ENCODE data around the gene FKBP14. TPM values are rescaled to one million over a fixed set of nuclear protein-coding genes. Genes with fewer than 3 reads are reported as not detected.

Gene FKBP14
- total RNA-seq, 1 experiment from 2014 or later: 11.5 TPM

GRCh38 chr7:30003098-30003497, 23.4 kb downstream of the FKBP14 start:
- Histone ChIP-seq H3K79me2 (ENCODE audit: insufficient read depth, low read length) (no peaks in the 10 kb centered on the region), H3K4me2 (ENCODE audit: insufficient read depth, insufficient read length, low read length) (no peak overlapping the region), H4K20me1 (ENCODE audit: control insufficient read depth, insufficient read depth, insufficient read length) (no peaks in the 10 kb centered on the region), H3K9me3 (ENCODE audit: control insufficient read depth, low read depth, low read length) (no peaks in the 10 kb centered on the region), H3T11ph (ENCODE audit: low read length) (no peak overlapping the region), H4K91ac (ENCODE audit: insufficient read length, low read depth, low read length) (no peak overlapping the region), H4K5ac (ENCODE audit: insufficient read length, low read depth, low read length) (no peak overlapping the region), H3K18ac (ENCODE audit: insufficient read length, low read depth, low read length) (no peak overlapping the region), H4K8ac (replicated peaks; ENCODE audit: insufficient read length, low read depth, low read length) (no peak overlapping the region), H3K56ac (ENCODE audit: insufficient read length, low read depth, low read length) (no peak overlapping the region), H3K9ac (ENCODE audit: extremely low read depth, insufficient read length, low read length) (no peak overlapping the region), H3K79me1 (ENCODE audit: insufficient read depth, low read depth, low read length, poor library complexity, severe bottlenecking) (no peaks in the 10 kb centered on the region), H3K23ac (ENCODE audit: insufficient read length, low read depth, low read length) (no peak overlapping the region), H2BK15ac (ENCODE audit: low read depth, low read length) (no peak overlapping the region), H3K27ac (ENCODE audit: insufficient read length, low read depth, low read length) (no peak overlapping the region), H2AFZ (ENCODE audit: low read length) (no peak overlapping the region), H3K4ac (ENCODE audit: low read depth, low read length) (no peak overlapping the region), H3K4me1 (ENCODE audit: insufficient read depth, low read length) (no peaks in the 10 kb centered on the region; the same call in 1 of the 2 replicates), H2AK5ac (ENCODE audit: insufficient read length, low read length) (no peak overlapping the region), H3K23me2 (ENCODE audit: insufficient read length, low read depth, low read length, poor library complexity, severe bottlenecking) (no peaks in the 10 kb centered on the region), H2BK12ac (ENCODE audit: insufficient read length, low read depth, low read length) (no peak overlapping the region), H2BK5ac (ENCODE audit: insufficient read length, low read length) (no peak overlapping the region), H2BK120ac (ENCODE audit: low read depth, low read length, poor library complexity, severe bottlenecking) (no peak overlapping the region), H3K27me3 (ENCODE audit: insufficient read depth, low read length) (no peaks in the 10 kb centered on the region), H3K14ac (ENCODE audit: insufficient read depth, low read length) (no peak overlapping the region), H2BK20ac (ENCODE audit: low read depth, low read length, poor library complexity, severe bottlenecking) (no peak overlapping the region)
- peaks cover 4% of the 10 kb centered on the region in 2 experiments; a peak in 4 of 5 replicates for H3K9me3 Mint-ChIP-seq
- peaks cover 19 to 22% of the 10 kb centered on the region in 2 experiments for H3K4me1 Mint-ChIP-seq
- peaks cover 3 to 5% (median 5%) of the 10 kb centered on the region in 3 experiments; a peak in 4 of 7 replicates for H3K36me3 Mint-ChIP-seq (ENCODE audit: insufficient read depth in 1 of 3, low read depth in 3 of 3)
- H3K4me3 Mint-ChIP-seq: no peak overlapping the region
- DNase-seq: no peak
- no peak for TF ChIP-seq CTCF (conservative IDR thresholded peaks at IDR 0.05)
- no CpG with 5 or more reads among the region's 6 CpGs for WGBS (ENCODE audit: extremely low coverage, insufficient read length, low lambda C conversion rate)
- H3K27me3 Mint-ChIP-seq (ENCODE audit: low read depth): no peaks in the 10 kb centered on the region
- no peak overlapping the region for H3K27ac Mint-ChIP-seq

All from H9 (cell line).